ENCODE results near the gene FHL1. TPM values are rescaled to one million over a fixed set of nuclear protein-coding genes. Genes with fewer than 3 reads are reported as not detected.
"Not testable (repeated sequence)": the region's sequence is repeated elsewhere in the genome, so short reads cannot be mapped to it uniquely, and the experiment has no call there.

The FHL1 gene
- total and polyA plus RNA-seq, 2 of the 4 experiments (the other 2 are of a cell fraction): 69.4 to 72.9 TPM

DNA sequence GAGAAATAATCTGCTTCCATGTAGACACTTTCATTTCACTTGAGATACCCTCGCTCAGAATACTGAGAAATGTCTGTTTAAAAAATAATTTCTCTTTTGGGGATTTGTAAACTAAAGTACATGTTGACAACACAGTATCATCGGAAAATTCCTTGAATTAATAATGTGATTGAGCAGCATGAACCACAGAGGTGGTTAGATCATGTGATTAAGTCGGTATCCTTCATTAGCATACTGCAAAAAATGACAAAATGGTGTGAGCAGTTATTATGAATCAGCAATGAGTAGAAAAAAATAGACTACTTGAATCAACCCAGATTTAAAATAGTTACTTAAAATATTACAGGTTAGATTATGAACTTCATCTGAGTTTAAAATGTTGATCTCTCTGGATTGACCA, 89.7 kb downstream of the FHL1 start:
- H3K9me3 ChIP-seq (ENCODE audit: control insufficient read depth, insufficient read depth, low read length): no peaks in the 10 kb centered on the region
- H4K20me1 ChIP-seq (ENCODE audit: insufficient read depth, low read length): no peaks in the 10 kb centered on the region
- no peak overlapping the region for H3K14ac ChIP-seq (replicated peaks; ENCODE audit: low read depth, low read length)
- no CpG with 5 or more reads among the region's 3 CpGs for WGBS, 2 experiments (ENCODE audit: extremely low coverage in 2 of 2, insufficient read length in 1 of 2)
- H3K79me1 ChIP-seq (ENCODE audit: low read depth in 1 of 2, low read length in 2 of 2): no peaks in the 10 kb centered on the region
- no peak overlapping the region for H2AK5ac ChIP-seq (ENCODE audit: low read depth, low read length)
- DNase-seq (no peak), ATAC-seq (ENCODE audit: low read depth) (no peak)
- H2AFZ ChIP-seq (replicated peaks; ENCODE audit: low read length, poor library complexity): no peak overlapping the region
- H2BK20ac ChIP-seq (ENCODE audit: low read depth, low read length): no peak overlapping the region
- no peaks in the 10 kb centered on the region for H3K27me3 ChIP-seq (ENCODE audit: control insufficient read depth, insufficient read depth, low read length)
- H3K36me3 ChIP-seq (ENCODE audit: control insufficient read depth, insufficient read depth, low read length): peaks cover 3% of the 10 kb centered on the region
- H2BK5ac ChIP-seq (ENCODE audit: low read depth, low read length, poor library complexity, severe bottlenecking): no peak overlapping the region
- H3K4me3 ChIP-seq (ENCODE audit: insufficient read depth, low read depth, low read length): no peak overlapping the region
- no peak for TF ChIP-seq MAZ (IDR thresholded peaks at IDR 0.05; ENCODE audit: borderline replicate concordance, low read depth, low read length)
- TF ChIP-seq USF2 (IDR thresholded peaks at IDR 0.05; ENCODE audit: low read depth, low read length): no peak
- BruUV-seq (replicated peaks): no TSS peak
- in situ Hi-C loops (cut with MboI; ENCODE audit: low sequenced_read_pairs): no loop called here
- no peak overlapping the region for H2BK120ac ChIP-seq (ENCODE audit: low read depth, low read length)
- dilution Hi-C loops (cut with HindIII; ENCODE audit: low sequenced_read_pairs, unreplicated experiment): no loop called here
- H3K23ac ChIP-seq (ENCODE audit: low read depth, low read length): no peak overlapping the region
- no peak overlapping the region for H4K91ac ChIP-seq (ENCODE audit: insufficient read depth, low read depth, low read length)
- intact Hi-C loops (cut with micrococcal nuclease): no loop called here
- no peak overlapping the region for H3K9ac ChIP-seq (ENCODE audit: low read depth, low read length)
- H3K27ac ChIP-seq (ENCODE audit: insufficient read depth, low read length): no peak overlapping the region
- H3K4ac ChIP-seq (ENCODE audit: low read depth, low read length): no peak overlapping the region
- H4K5ac ChIP-seq (ENCODE audit: low read depth, low read length): no peak overlapping the region
- CTCF ChIA-PET: no interaction called here
- H2AK9ac ChIP-seq (replicated peaks; ENCODE audit: low read depth, low read length, poor library complexity): no peak overlapping the region
- no peak overlapping the region for H3K56ac ChIP-seq (ENCODE audit: extremely low read depth, insufficient read depth, low read length)
- no peak overlapping the region for H2BK15ac ChIP-seq (ENCODE audit: low read depth, low read length)
- H3K4me1 ChIP-seq (ENCODE audit: control insufficient read depth, insufficient read depth, low read length): no peaks in the 10 kb centered on the region
- no peaks in the 10 kb centered on the region for H3K9me1 ChIP-seq (ENCODE audit: insufficient read depth, low read length)
- H3K18ac ChIP-seq (ENCODE audit: low read depth, low read length): no peak overlapping the region
- H4K8ac ChIP-seq (ENCODE audit: low read depth in 2 of 2, low read length in 2 of 2): no peak overlapping the region
- POLR2A ChIA-PET (ENCODE audit: unreplicated experiment): no interaction called here
- H3K4me2 ChIP-seq (ENCODE audit: low read depth, low read length): no peak overlapping the region

- H3K4ac ChIP-seq (ENCODE audit: low read depth, low read length); H3K9me3 ChIP-seq (ENCODE audit: control insufficient read depth, insufficient read depth, low read length); ATAC-seq (ENCODE audit: low read depth); H2AK9ac ChIP-seq (replicated peaks; ENCODE audit: low read depth, low read length, poor library complexity); H3K9ac ChIP-seq (ENCODE audit: low read depth, low read length); intact Hi-C loops (cut with micrococcal nuclease); H4K91ac ChIP-seq (ENCODE audit: insufficient read depth, low read depth, low read length); POLR2A ChIA-PET (ENCODE audit: unreplicated experiment); H4K20me1 ChIP-seq (ENCODE audit: insufficient read depth, low read length); dilution Hi-C loops (cut with HindIII; ENCODE audit: low sequenced_read_pairs, unreplicated experiment); H3K36me3 ChIP-seq (ENCODE audit: control insufficient read depth, insufficient read depth, low read length); H2BK20ac ChIP-seq (ENCODE audit: low read depth, low read length); H2BK5ac ChIP-seq (ENCODE audit: low read depth, low read length, poor library complexity, severe bottlenecking); in situ Hi-C loops (cut with MboI; ENCODE audit: low sequenced_read_pairs); H3K23ac ChIP-seq (ENCODE audit: low read depth, low read length); H2AK5ac ChIP-seq (ENCODE audit: low read depth, low read length); H3K27me3 ChIP-seq (ENCODE audit: control insufficient read depth, insufficient read depth, low read length); H3K4me2 ChIP-seq (ENCODE audit: low read depth, low read length); H3K14ac ChIP-seq (replicated peaks; ENCODE audit: low read depth, low read length); H3K56ac ChIP-seq (ENCODE audit: extremely low read depth, insufficient read depth, low read length); H3K18ac ChIP-seq (ENCODE audit: low read depth, low read length); H3K4me1 ChIP-seq (ENCODE audit: control insufficient read depth, insufficient read depth, low read length); H4K8ac ChIP-seq (ENCODE audit: low read depth in 2 of 2, low read length in 2 of 2); H4K5ac ChIP-seq (ENCODE audit: low read depth, low read length); H3K9me1 ChIP-seq (ENCODE audit: insufficient read depth, low read length); H2BK15ac ChIP-seq (ENCODE audit: low read depth, low read length); DNase-seq; H2AFZ ChIP-seq (replicated peaks; ENCODE audit: low read length, poor library complexity); H2BK120ac ChIP-seq (ENCODE audit: low read depth, low read length); BruUV-seq (replicated peaks); H3K27ac ChIP-seq (ENCODE audit: insufficient read depth, low read length); H3K4me3 ChIP-seq (ENCODE audit: insufficient read depth, low read depth, low read length); H3K79me1 ChIP-seq (ENCODE audit: low read depth in 1 of 2, low read length in 2 of 2): not testable (repeated sequence)
- no CpG with 5 or more reads among the region's 4 CpGs for WGBS, 2 experiments (ENCODE audit: extremely low coverage in 2 of 2, insufficient read length in 1 of 2)
- CTCF ChIA-PET: interaction anchor here (0.6 kb wide), 1 partner anchor 13 kb away, joined by 3 read pairs; no protein-coding TSS in a partner anchor
Measured at GRCh38 chrX:136237849-136238248, 90.5 kb downstream of the FHL1 start.
